ENCODE results near the gene SMARCA4.
A peak's percentile ranks its signal among the peaks of the same experiment; 100 is the strongest.

Gene SMARCA4

GRCh38 chr19:11033251-11033650 is 72.4 kb downstream of the SMARCA4 start:
- no peak for DNase-seq (ENCODE audit: low read depth, low spot score)

DNA sequence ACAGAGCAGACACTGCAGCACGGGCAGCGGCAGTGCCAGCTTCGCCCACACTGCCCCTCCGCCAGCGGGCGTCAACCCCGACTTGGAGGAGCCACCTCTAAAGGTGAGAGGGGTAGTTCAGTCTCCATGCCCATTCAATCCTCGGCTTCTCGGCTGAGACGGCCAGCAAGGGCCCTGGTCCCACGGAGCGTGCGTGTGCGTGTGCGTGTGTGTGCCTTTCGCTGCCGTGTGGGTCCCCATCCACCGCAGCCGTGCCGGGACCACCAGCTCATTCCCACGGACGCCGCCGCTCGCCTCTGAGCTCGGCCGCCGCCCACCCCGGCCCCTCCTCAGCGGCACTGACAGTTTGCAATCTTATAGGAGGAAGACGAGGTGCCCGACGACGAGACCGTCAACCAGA is 72.9 kb downstream of the SMARCA4 start:
- no peak for DNase-seq (ENCODE audit: low read depth, low spot score)

DNA sequence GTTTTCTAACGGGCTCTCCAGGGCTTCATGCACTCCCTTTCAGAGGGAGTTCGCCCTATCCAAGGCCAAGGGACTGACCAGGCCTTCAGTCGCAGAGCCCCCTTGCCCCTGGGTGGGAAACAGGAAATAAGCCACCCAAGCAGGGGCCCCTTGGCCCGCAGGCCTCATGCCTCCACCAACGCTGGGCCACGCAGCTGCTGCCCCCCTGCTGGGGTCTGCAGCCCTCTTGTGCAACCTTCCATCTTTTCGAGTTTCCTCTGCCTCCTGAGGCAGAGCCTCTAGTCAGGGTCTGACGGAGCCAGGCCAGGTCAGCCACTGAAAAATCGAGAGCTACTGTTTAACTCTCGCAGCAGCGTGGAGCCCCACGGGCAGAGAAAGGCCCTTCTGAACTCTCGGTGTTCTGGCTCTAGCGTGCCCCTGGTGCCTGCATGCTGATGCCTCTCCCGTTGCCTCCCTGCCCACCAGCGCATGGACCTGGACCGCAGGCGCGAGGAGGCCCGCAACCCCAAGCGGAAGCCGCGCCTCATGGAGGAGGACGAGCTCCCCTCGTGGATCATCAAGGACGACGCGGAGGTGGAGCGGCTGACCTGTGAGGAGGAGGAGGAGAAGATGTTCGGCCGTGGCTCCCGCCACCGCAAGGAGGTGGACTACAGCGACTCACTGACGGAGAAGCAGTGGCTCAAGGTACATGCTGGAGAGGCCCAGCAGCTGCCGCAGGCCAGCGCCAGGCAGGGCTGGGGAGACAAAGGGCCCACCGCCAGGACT is 73.8 kb downstream of the SMARCA4 start:
- DNase-seq (ENCODE audit: low read depth, low spot score), result no peak

DNA sequence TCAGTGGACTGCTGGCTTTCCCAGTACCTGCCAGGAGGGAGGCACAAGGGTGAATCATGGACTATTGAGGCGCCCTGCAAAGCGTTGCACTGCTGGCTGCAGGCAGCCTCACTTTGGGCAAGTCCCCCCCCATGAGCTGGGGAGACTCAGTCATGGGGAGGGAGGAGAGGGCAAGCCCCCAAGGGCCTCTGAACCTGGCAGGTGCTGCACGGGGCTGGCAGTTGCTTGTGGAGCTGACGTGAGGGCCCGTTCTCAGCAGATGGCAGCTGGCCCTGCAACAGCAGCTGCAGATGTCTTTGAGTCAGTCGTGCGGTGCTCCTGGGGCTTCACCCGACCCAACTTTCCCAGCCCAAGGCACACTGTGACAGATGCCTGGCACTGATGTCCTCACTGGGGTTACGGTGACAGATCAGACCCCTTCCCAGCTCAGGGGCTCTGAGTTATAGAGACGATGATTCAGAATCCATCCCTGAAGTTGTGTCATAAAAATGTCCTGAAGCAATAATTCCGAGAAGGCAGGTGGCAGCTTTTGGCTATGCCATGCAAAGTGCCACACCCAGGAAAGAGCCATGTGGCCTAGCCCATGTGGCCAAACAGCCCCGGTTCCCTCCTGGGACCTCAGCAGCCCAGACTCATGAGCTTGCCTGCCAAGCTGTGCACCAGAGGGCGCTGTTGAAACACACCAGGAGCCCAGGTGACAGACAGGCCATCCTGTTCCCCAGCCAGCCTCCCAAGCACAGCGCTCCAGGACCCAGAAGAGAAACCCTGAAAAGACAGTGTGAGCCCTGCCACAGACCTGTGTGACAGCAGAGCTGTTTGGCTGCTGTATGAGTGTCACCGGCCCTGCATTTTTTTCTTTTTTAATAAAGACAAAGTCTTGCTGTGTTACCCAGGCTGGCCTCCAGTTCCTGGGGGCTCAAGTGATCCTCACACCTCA is 74.9 kb downstream of the SMARCA4 start:
- DNase-seq (ENCODE audit: low read depth, low spot score), result peak; percentile 92

DNA sequence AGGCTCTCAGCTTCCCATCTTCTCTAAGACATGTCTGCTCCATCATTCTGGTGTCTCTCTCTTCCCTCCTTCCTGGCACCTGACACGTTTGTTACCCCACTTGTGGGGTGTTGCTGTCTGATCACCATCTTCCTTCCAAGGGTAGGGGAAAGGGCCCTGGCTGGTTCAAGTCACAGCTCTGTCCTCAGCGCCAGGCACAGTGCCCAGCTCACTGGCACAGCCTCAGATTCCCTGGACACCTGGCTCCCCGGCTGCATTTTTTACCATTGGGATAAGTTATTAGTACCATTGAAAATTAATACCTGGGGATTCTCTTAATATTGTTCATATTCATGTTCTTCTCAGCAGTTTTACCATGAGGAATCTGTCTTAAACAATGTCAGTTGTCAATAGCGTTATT is 77.7 kb downstream of the SMARCA4 start:
- DNase-seq (ENCODE audit: low read depth, low spot score), result no peak

DNA sequence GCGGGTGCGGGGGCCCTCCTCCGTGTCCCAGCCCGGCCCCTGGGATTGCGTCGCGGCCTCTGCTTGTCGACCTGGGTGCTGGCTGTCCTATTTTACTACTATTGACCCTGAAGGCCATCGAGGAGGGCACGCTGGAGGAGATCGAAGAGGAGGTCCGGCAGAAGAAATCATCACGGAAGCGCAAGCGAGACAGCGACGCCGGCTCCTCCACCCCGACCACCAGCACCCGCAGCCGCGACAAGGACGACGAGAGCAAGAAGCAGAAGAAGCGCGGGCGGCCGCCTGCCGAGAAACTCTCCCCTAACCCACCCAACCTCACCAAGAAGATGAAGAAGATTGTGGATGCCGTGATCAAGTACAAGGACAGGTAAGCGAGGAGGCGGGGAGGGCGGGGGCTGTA is 80.4 kb downstream of the SMARCA4 start:
- DNase-seq (ENCODE audit: low read depth, low spot score), result no peak

DNA sequence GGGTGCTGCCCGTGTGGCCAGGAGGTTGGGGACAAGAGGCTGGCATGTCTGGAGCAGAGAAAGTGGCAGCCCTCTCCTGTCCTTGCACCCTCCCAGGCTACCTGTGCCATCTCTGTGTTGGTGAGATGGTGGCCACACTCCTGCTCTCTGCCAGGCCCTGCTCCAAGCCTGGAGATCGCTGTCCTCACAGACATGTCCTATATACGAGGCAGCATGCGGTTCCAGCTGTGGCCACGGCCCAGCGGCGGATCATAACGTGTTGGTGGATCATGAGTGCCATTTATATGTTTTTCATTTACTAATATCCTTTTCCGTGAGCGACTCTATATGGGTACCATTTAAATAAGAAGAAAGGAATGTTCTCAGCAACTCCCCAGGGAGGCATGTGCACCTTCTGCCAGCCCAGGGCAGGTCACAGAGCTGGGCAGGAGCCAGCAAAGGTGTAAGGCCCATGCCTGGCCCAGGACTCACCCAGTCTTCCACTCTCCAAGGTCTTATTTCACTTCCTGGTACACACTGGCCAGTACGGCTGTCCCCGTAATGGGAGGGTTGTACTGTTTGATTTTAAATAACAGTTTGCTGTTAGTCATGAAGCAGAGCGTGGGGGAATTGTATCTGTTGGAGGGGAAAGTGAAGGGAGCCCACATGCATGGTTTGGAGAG is 81.3 kb downstream of the SMARCA4 start:
- no peak for DNase-seq (ENCODE audit: low read depth, low spot score)

DNA sequence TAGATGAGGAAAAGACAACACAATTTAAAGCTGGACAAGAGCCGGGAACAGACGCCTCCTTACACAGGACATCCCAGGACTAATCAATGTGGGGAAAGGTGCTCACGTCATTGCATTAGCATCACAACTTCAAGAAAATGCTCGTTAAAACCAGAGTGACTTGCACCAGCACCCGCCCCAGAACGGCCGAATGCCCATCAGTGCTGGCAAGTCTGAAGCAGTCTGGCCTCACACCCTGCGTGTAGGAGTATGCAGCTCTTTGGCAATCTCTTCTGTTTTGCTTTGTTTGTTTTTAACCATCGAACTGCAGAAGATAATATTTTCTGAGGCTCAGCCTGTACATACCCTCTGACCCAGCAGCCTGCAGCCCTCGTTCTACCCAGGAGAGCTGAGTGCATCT is 83.6 kb downstream of the SMARCA4 start:
- no peak for DNase-seq (ENCODE audit: low read depth, low spot score)

DNA sequence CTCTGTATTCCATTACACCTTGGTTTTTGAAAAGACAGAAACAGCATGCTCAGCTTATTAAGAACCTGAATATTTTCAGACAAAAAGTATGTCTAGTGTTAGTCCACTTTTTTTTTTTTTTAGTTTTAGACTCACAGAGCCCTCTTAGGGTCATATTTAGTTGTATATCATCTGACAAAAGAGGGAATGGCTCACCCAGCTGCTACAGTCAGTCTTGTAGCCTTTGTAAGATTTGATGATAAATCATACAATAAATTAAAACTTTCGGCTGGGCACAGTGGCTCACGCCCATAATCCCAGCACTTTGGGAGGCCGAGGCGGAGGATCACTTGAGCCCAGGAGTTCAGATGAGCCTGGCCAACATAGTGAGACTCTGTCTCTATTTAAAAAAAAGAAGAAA is 84.7 kb downstream of the SMARCA4 start:
- no peak for DNase-seq (ENCODE audit: low read depth, low spot score)

GRCh38 chr19:11046605-11047354 is 86.0 kb downstream of the SMARCA4 start:
- DNase-seq (ENCODE audit: low read depth, low spot score), result no peak

DNA sequence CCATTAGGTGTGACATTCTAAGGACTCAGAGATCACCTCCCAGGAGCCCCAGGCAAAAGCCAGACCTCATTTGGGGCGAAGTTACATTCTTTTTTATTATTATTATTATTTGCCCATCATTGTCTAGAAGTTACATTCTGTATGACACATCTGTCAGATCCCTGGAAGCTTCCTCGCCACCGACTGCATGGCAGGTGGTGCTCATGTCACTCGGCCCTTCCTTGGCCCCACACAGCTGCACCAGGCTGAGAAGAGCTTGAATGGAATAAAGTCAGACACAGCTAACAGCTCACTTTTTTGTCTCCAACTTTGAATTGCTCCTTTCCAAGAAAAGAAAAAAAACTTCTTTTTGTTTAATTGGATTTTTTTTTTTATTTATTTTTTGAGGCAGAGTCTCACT is 87.0 kb downstream of the SMARCA4 start:
- DNase-seq (ENCODE audit: low read depth, low spot score), result no peak

DNA sequence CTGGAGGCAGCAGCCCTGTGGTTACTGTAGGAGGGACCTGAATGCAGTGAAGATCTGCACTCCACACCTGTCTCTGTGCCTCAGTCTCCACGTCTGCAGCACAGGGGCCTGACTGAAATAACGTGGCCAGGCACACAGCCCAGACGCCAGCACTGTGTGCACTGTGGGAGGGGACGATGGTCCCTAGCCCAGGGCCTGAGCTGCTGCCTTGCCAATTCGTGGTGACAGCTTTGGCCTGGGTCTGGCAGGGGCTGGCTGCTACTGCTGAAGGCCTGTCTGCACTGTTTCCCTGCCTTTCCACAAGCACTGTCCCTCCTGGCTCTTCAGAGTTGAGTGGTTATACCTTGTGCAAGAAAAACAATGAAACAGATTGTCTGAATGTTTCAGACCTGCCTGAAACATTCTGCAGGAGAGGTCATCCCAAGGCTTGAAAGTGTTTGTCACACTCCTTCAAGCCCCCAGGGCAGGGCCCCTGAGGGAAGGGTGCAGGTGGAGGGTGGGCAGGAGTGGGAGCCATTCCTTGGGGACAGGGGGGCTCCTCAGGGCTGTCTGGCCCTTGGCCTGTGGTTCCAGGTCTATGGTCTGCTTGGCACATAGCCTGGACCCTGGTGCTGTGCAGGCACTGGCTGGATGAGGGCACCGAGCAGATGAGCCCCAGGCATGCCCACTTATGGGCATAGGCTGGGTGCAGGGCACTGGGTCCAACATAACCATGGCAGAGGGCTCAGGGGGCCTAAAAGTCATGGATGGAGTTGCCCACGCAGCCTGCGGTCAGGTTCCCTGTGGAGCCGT is 89.7 kb downstream of the SMARCA4 start:
- no peak for DNase-seq (ENCODE audit: low read depth, low spot score)

DNA sequence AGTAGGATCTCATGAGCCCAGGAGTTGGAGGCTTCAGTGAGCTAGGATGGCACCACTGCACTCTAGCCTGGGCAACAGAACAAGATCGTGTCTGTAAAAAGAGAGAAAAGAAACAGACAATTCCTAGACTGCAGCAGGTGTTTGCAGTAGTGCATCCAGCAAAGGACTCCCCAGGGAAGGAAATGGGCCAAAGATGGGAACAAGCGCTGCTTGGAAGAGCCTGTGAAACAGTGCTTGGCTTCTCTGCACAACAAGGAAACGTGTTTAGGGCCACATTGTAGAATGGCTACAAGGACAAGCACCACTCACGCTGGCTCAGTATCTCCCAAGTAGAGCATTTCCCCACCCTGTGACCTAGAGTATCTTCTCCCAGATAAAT is 93.0 kb downstream of the SMARCA4 start:
- DNase-seq (ENCODE audit: low read depth, low spot score), result no peak

DNA sequence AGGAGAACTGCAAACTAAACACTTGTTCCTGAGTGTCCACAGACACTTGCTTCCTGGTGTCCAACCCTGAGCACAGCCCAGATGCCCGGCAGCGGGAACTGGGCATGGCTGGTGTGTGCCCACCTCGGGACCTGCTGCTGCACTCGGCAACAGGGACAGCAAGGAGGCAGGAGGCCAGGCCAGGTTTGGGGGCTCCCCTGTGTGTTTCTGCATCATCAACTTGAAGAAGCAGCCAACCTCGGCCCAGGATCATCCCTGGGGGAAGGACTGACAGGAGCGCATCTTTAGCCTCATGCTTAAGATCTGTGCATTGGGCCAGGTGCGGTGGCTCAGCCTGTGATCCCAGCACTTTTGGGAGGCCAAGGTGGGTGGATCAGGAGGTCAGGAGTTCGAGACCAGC is 93.4 kb downstream of the SMARCA4 start:
- DNase-seq (ENCODE audit: low read depth, low spot score), result no peak

- no peak for DNase-seq (ENCODE audit: low read depth, low spot score)
Measured at GRCh38 chr19:11054628-11055027, 93.8 kb downstream of the SMARCA4 start.

DNA sequence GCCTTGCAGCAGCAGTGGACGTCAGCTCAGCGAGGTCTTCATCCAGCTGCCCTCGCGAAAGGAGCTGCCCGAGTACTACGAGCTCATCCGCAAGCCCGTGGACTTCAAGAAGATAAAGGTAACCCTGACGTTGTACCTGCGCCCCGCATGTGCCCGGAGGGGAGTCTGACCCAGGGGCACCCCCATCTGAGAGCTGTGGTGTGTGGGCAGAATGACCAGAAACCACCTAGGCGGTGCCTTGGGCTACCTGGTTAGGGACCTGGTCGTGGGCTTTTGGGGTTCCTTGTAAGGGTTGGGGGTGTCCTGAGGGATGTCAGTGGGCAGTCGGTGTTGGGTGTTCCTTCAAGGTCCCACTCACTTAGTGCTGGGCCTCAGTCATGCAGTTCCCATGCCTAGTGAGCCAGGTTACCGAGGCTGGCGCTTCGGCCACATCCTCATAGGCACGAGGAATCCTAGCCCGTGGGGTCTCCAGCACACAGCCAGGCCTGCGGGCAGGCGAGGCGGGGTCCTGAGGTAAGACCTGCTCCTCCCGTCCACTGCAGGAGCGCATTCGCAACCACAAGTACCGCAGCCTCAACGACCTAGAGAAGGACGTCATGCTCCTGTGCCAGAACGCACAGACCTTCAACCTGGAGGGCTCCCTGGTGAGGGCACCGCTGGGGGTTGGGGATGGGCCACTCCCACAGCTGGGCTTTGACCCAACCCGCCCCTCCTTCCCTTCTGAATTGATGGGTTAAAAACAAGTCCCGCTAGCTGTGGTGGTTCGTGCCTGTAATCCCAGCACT is 97.6 kb downstream of the SMARCA4 start:
- no peak for DNase-seq (ENCODE audit: low read depth, low spot score)

DNA sequence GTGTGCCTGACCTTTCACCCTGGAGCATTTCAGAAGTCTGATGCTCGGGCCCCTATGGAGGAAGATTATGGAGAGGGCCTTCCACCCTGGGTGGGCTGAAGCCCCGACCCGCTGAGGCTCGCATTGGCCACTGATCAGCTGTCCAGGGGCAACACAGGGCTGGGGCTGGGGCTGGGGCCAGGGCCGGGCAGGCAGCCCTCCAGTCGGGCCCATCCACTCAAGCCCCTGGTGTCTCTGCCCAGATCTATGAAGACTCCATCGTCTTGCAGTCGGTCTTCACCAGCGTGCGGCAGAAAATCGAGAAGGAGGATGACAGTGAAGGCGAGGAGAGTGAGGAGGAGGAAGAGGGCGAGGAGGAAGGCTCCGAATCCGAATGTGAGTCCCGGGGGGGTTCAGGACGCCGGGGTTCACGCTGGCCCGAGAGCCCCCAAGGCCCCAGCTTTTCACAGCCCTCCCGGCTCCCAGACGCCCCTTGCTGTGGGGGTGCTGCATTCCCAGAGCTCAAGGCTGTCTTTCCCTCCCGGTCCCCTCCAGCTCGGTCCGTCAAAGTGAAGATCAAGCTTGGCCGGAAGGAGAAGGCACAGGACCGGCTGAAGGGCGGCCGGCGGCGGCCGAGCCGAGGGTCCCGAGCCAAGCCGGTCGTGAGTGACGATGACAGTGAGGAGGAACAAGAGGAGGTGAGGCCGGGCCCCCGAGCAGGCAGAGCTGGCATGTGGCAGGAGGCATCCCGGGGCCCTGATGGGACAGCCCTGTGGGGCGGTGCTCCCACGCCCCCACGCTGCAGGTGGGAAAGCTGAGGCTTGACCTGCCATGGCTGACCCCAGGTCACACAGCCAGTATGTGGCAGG is 98.9 kb downstream of the SMARCA4 start:
- DNase-seq (ENCODE audit: low read depth, low spot score), result no peak

GRCh38 chr19:11061952-11062351 is 101.1 kb downstream of the SMARCA4 start:
- no peak for DNase-seq (ENCODE audit: low read depth, low spot score)

DNA sequence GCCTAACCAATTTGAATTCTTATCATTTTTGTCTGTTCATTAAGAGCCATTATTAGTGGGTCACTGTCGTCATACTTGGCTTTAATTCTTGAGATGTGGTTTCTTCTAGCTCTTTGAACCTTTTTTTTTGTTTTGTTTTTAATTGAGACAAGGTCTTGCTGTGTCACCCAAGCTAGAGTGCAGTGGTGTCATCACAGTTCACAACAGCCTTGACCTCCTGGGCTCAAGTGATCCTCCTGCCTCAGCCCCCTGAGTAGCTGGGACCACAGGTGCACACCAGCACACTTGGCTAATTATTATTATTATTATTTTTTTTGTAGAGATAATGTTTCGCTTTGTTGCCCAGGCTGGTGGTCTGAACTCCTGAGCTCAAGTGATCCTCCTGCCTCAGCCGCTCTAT is 102.6 kb downstream of the SMARCA4 start:
- no peak for DNase-seq (ENCODE audit: low read depth, low spot score)

Measured in ELF-1 (cell line).